Erythroblast (primary cell): ENCODE results near the gene RIN3.

Experiments used
- GATA1 ChIP-seq: IDR thresholded peaks from 2 replicates; pipeline ENCODE4 v1.6.1; 2011; ENCODE audit warnings: low read depth, mild to moderate bottlenecking, control low read depth, low read length, moderate library complexity
- POLR2A ChIP-seq: IDR thresholded peaks from 2 replicates; pipeline ENCODE4 v1.6.1; 2011; ENCODE audit warnings: mild to moderate bottlenecking, low read length

- TF ChIP-seq POLR2A: no peak
- no peak for TF ChIP-seq GATA1
Measured at GRCh38 chr14:92464156-92464555, 49.4 kb upstream of the RIN3 start.
